C4-2B (cell line): ENCODE data around the gene TRMT112.

Experiments
- CTCF ChIP-seq: fragments of 450-650 bp; conservative IDR thresholded peaks from 2 replicates; pipeline ENCODE4 v1.5.1; 2017; ENCODE audit warnings: mild to moderate bottlenecking
- ZFX ChIP-seq: fragments of 450-650 bp; IDR thresholded peaks from 2 replicates; pipeline ENCODE4 v1.6.1; 2017

- TF ChIP-seq CTCF (no peak), ZFX (no peak)
Observed at GRCh38 chr11:64291752-64292459, 25.5 kb downstream of the TRMT112 start.
